AG04450 (cell line): ENCODE results near the gene NEGR1. TPM values are rescaled to one million over a fixed set of nuclear protein-coding genes. Genes with fewer than 3 reads are reported as not detected.
A peak's percentile ranks its signal among the peaks of the same experiment; 100 is the strongest.

ENCODE experiments used
- CTCF ChIA-PET: fragments of 300-600, 350-600 bp; formaldehyde crosslinking; extraction: SDS; loops from one replicate; lab custom pipeline; 2022; ENCODE audit warnings: antibody characterized with exemption, inconsistent platforms; lab: Charles Lee
- POLR2A ChIA-PET: fragments of 350-600 bp; formaldehyde crosslinking; extraction: SDS; loops from one replicate; lab custom pipeline; 2021; ENCODE audit warnings: antibody characterized with exemption, inconsistent platforms; lab: Yijun Ruan, JAX
- DNase-seq: peaks from one replicate; pipeline ENCODE4 v3.0.0-alpha.2; 2011; ENCODE audit warnings: low read depth, low spot score
- H3K27ac ChIP-seq: one replicate; pipeline ENCODE4 v1.5.1; 2012; ENCODE audit warnings: low read depth, low read length, control low read depth
- H3K27me3 ChIP-seq: one replicate; pipeline ENCODE4 v1.6.0; 2012; ENCODE audit warnings: low read length; ENCODE audit not compliant: control insufficient read depth, insufficient read depth
- H3K4me3 ChIP-seq: 2 replicates; pipeline ENCODE4 v1.5.1; 2011; ENCODE audit warnings: mild to moderate bottlenecking, low read depth, low read length, control low read depth
- H3K9me3 ChIP-seq: 2 replicates; pipeline ENCODE4 v1.5.1; 2012; ENCODE audit warnings: low read length; ENCODE audit not compliant: control insufficient read depth, insufficient read depth
- CTCF ChIP-seq: IDR thresholded peaks from 2 replicates; pipeline ENCODE4 v1.5.1; 2011; ENCODE audit warnings: low read depth, low read length, control low read depth, inconsistent platforms
- polyA plus RNA-seq: library from polyadenylated mRNA; depleted of rRNA; stranded (reverse); fragments of >200 nt; gene quantifications from 2 replicates; pipeline ENCODE4 v1.2.3, GENCODE V29; 2011

The NEGR1 gene
- polyA plus RNA-seq, 1 experiment = 11.3 TPM

- Histone ChIP-seq H3K27ac (peak overlapping the region; percentile 98), H3K9me3 (no peaks in the 10 kb centered on the region; the same call in 1 of the 2 replicates), H3K4me3 (peak overlapping the region; percentile 82), H3K27me3 (no peaks in the 10 kb centered on the region)
- ChIA-PET POLR2A (interaction anchor here (0.7 kb wide), 1 partner anchor 275 kb away, joined by 3 read pairs; no protein-coding TSS in a partner anchor), CTCF (interaction anchor here (1.3 to 2.5 kb wide), 2 partner anchors 97 to 340 kb away, joined by 4 to 9 read pairs; no protein-coding TSS in a partner anchor)
- TF ChIP-seq CTCF = no peak
- peak; percentile 32 for DNase-seq
These were observed 1.2 kb upstream of the NEGR1 start for GRCh38 chr1:72283307-72284083.

- H3K9me3 ChIP-seq = no peaks in the 10 kb centered on the region; the same call in 1 of the 2 replicates
- H3K4me3 ChIP-seq = peak overlapping the region; percentile 82
- no peak for DNase-seq
- ChIA-PET POLR2A (no interaction called here), CTCF (interaction anchor here (1.3 kb wide), 1 partner anchor 340 kb away, joined by 4 read pairs; no protein-coding TSS in a partner anchor)
- H3K27ac ChIP-seq = peak overlapping the region; percentile 98
- TF ChIP-seq CTCF = no peak
- no peaks in the 10 kb centered on the region for H3K27me3 ChIP-seq
These were observed 625 bp upstream of the NEGR1 start for GRCh38 chr1:72283022-72283306.

GRCh38 chr1:72281637-72282270 is 585 bp downstream of the NEGR1 start:
- Histone ChIP-seq H3K9me3 (no peaks in the 10 kb centered on the region; the same call in 1 of the 2 replicates), H3K27ac (peak overlapping the region; percentile 33), H3K27me3 (no peaks in the 10 kb centered on the region), H3K4me3 (peak overlapping the region; percentile 84)
- no peak for TF ChIP-seq CTCF
- ChIA-PET POLR2A (no interaction called here), CTCF (interaction anchor here (0.6 kb wide), 1 partner anchor 296 kb away, joined by 4 read pairs; no protein-coding TSS in a partner anchor)
- no peak for DNase-seq

GRCh38 chr1:72281144-72281543 is 1.2 kb downstream of the NEGR1 start:
- Histone ChIP-seq H3K27ac (no peak overlapping the region), H3K27me3 (no peaks in the 10 kb centered on the region), H3K4me3 (peak overlapping the region; percentile 84), H3K9me3 (no peaks in the 10 kb centered on the region; the same call in 1 of the 2 replicates)
- no peak for DNase-seq
- no peak for TF ChIP-seq CTCF
- ChIA-PET POLR2A (no interaction called here), CTCF (interaction anchor here (0.9 kb wide), 1 partner anchor 109 kb away, joined by 3 read pairs; no protein-coding TSS in a partner anchor)

- DNase-seq = no peak
- no peaks in the 10 kb centered on the region; the same call in 1 of the 2 replicates for H3K9me3 ChIP-seq
- H3K27ac ChIP-seq = no peak overlapping the region
- H3K27me3 ChIP-seq = no peaks in the 10 kb centered on the region
- ChIA-PET CTCF (interaction anchor here (0.9 kb wide), 1 partner anchor 109 kb away, joined by 3 read pairs; no protein-coding TSS in a partner anchor), POLR2A (no interaction called here)
- no peak for TF ChIP-seq CTCF
- no peak overlapping the region; the same call in 1 of the 2 replicates for H3K4me3 ChIP-seq
These were observed 1.6 kb downstream of the NEGR1 start for GRCh38 chr1:72280711-72281110.
